AG10803 (cell line): ENCODE results near the gene CCNH.

Experiments
- DNase-seq: peaks from one replicate; pipeline ENCODE4 v3.0.0; 2010; ENCODE audit warnings: low read depth
- H3K4me3 ChIP-seq: 2 replicates; pipeline ENCODE4 v1.5.1; 2011; ENCODE audit warnings: mild to moderate bottlenecking, low read length, control low read depth
- CTCF ChIP-seq: conservative IDR thresholded peaks from 2 replicates; pipeline ENCODE4 v1.5.1; 2011; ENCODE audit warnings: mild to moderate bottlenecking, low read length, control low read depth, inconsistent platforms

CCNH gene

GRCh38 chr5:87368601-87369000 is 44.1 kb downstream of the CCNH start:
- TF ChIP-seq CTCF: no peak
- no peak for DNase-seq
- H3K4me3 ChIP-seq: no peak overlapping the region

- no peak for DNase-seq
- TF ChIP-seq CTCF: no peak
- H3K4me3 ChIP-seq: no peak overlapping the region
Observed at GRCh38 chr5:87367243-87367642, 45.5 kb downstream of the CCNH start.

GRCh38 chr5:87361536-87362213 is 51.1 kb downstream of the CCNH start:
- DNase-seq: peak; percentile 55
- no peak overlapping the region for H3K4me3 ChIP-seq
- TF ChIP-seq CTCF: no peak

- peak; percentile 87 for DNase-seq
- no peak overlapping the region for H3K4me3 ChIP-seq
- no peak for TF ChIP-seq CTCF
Observed at GRCh38 chr5:87361031-87361445, 51.7 kb downstream of the CCNH start.

- TF ChIP-seq CTCF: no peak
- DNase-seq: no peak
- H3K4me3 ChIP-seq: no peak overlapping the region
Observed at GRCh38 chr5:87360132-87360531, 52.6 kb downstream of the CCNH start.

GRCh38 chr5:87359106-87359505 is 53.6 kb downstream of the CCNH start:
- TF ChIP-seq CTCF: no peak
- no peak overlapping the region for H3K4me3 ChIP-seq
- no peak for DNase-seq

- TF ChIP-seq CTCF: no peak
- no peak overlapping the region for H3K4me3 ChIP-seq
- DNase-seq: no peak
Observed at GRCh38 chr5:87354496-87354895, 58.2 kb downstream of the CCNH start.
